GM21529 (cell line): Measurements from ENCODE around the gene NCKAP5.

Experiments used
- ATAC-seq: cut with Tn5 transposase; IDR thresholded peaks from one replicate; pipeline ENCODE4 v1.9.1; 2021; ENCODE audit not compliant: unreplicated experiment

Gene NCKAP5

GRCh38 chr2:133433455-133434451 is 134.5 kb downstream of the NCKAP5 start:
- ATAC-seq, result no peak

GRCh38 chr2:133432778-133433177 is 135.5 kb downstream of the NCKAP5 start:
- no peak for ATAC-seq

GRCh38 chr2:133431289-133431688 is 137.0 kb downstream of the NCKAP5 start:
- ATAC-seq, result no peak

GRCh38 chr2:133426791-133427190 is 141.5 kb downstream of the NCKAP5 start:
- ATAC-seq, result no peak

- no peak for ATAC-seq
Observed at GRCh38 chr2:133425612-133426011, 142.7 kb downstream of the NCKAP5 start.

GRCh38 chr2:133424876-133425275 is 143.4 kb downstream of the NCKAP5 start:
- ATAC-seq, result no peak

GRCh38 chr2:133422931-133423351 is 145.3 kb downstream of the NCKAP5 start:
- ATAC-seq, result no peak

GRCh38 chr2:133421516-133422324 is 146.5 kb downstream of the NCKAP5 start:
- ATAC-seq, result peak; percentile 89

- ATAC-seq, result no peak
Observed at GRCh38 chr2:133420788-133421187, 147.5 kb downstream of the NCKAP5 start.

GRCh38 chr2:133418671-133419070 is 149.6 kb downstream of the NCKAP5 start:
- no peak for ATAC-seq

- ATAC-seq, result no peak
Observed at GRCh38 chr2:133418021-133418420, 150.2 kb downstream of the NCKAP5 start.

- ATAC-seq, result no peak
Observed at GRCh38 chr2:133417415-133417814, 150.8 kb downstream of the NCKAP5 start.

GRCh38 chr2:133416736-133417135 is 151.5 kb downstream of the NCKAP5 start:
- ATAC-seq, result no peak

- no peak for ATAC-seq
Observed at GRCh38 chr2:133416146-133416545, 152.1 kb downstream of the NCKAP5 start.

GRCh38 chr2:133415210-133415876 is 152.9 kb downstream of the NCKAP5 start:
- ATAC-seq, result no peak

GRCh38 chr2:133414486-133415209 is 153.6 kb downstream of the NCKAP5 start:
- ATAC-seq, result no peak

GRCh38 chr2:133413863-133414262 is 154.4 kb downstream of the NCKAP5 start:
- ATAC-seq, result no peak

GRCh38 chr2:133412694-133413093 is 155.6 kb downstream of the NCKAP5 start:
- ATAC-seq, result no peak

- no peak for ATAC-seq
Observed at GRCh38 chr2:133411857-133412256, 156.4 kb downstream of the NCKAP5 start.

- no peak for ATAC-seq
Observed at GRCh38 chr2:133411101-133411500, 157.2 kb downstream of the NCKAP5 start.
